SU-DHL-6 (cell line): ENCODE results near the gene PPM1H.

Experiments used
- H2AFZ ChIP-seq: fragments of 200-600 bp; sonication (generic); 2 replicates; pipeline ENCODE4 v1.6.1; 2014; ENCODE audit warnings: low read depth, mild to moderate bottlenecking, moderate library complexity, mixed read lengths, antibody characterized with exemption, low read length; ENCODE audit not compliant: severe bottlenecking
- H3F3A ChIP-seq: fragments of 200-600 bp; shearing (Covaris generic); 2 replicates; pipeline ENCODE4 v1.6.0; 2016; ENCODE audit warnings: antibody characterized with exemption, mild to moderate bottlenecking; ENCODE audit not compliant: insufficient read depth
- H3K27ac ChIP-seq: fragments of 200-600 bp; sonication (generic); 2 replicates; pipeline ENCODE4 v1.5.1; 2016; ENCODE audit warnings: low read depth, mild to moderate bottlenecking, low read length, moderate library complexity, mixed read lengths
- H3K27me3 ChIP-seq: fragments of 200-600 bp; sonication (generic), shearing (Covaris generic); 2 replicates; pipeline ENCODE4 v1.6.0; 2014; ENCODE audit warnings: mild to moderate bottlenecking, low read length
- H3K36me3 ChIP-seq: fragments of 200-600 bp; sonication (generic); 2 replicates; pipeline ENCODE4 v1.6.1; 2014; ENCODE audit warnings: mild to moderate bottlenecking, low read length, mixed read lengths
- H3K4me2 ChIP-seq: fragments of 300-600, 200-600 bp; shearing (Covaris generic), sonication (generic); 2 replicates; pipeline ENCODE4 v1.6.0; 2014; ENCODE audit warnings: low read length, low read depth, mild to moderate bottlenecking; ENCODE audit not compliant: poor library complexity, severe bottlenecking
- H3K4me3 ChIP-seq: fragments of 200-600 bp; sonication (generic); 2 replicates; pipeline ENCODE4 v1.5.1; 2014; ENCODE audit warnings: antibody characterized with exemption, low read length, mild to moderate bottlenecking, mixed read lengths; ENCODE audit not compliant: insufficient read depth, poor library complexity, severe bottlenecking
- H3K79me2 ChIP-seq: fragments of 200-600 bp; sonication (generic); 2 replicates; pipeline ENCODE4 v1.6.1; 2014; ENCODE audit warnings: mild to moderate bottlenecking, low read length, moderate library complexity; ENCODE audit not compliant: insufficient read depth
- H3K9ac ChIP-seq: fragments of 200-600 bp; sonication (generic); 2 replicates; pipeline ENCODE4 v1.7.0; 2014; ENCODE audit warnings: mild to moderate bottlenecking, low read length
- H3K9me2 ChIP-seq: fragments of 200-600 bp; sonication (generic); replicated peaks from 2 replicates; pipeline ENCODE4 v1.6.1; 2014; ENCODE audit warnings: low read length; ENCODE audit not compliant: insufficient read depth
- H3K9me3 ChIP-seq: fragments of 200-600 bp; sonication (generic); 2 replicates; pipeline ENCODE4 v1.6.1; 2014; ENCODE audit warnings: low read length, mixed read lengths; ENCODE audit not compliant: insufficient read depth
- H4K20me1 ChIP-seq: fragments of 200-600 bp; sonication (generic); 2 replicates; pipeline ENCODE4 v1.6.1; 2014; ENCODE audit warnings: low read depth, mild to moderate bottlenecking, antibody characterized with exemption, low read length, moderate library complexity, mixed read lengths
- CTCF ChIP-seq: fragments of 200-600 bp; sonication (generic); IDR thresholded peaks from one replicate; pipeline ENCODE4 v1.5.1; 2017; ENCODE audit warnings: antibody characterized with exemption, mild to moderate bottlenecking, low read length, moderate library complexity; ENCODE audit not compliant: insufficient read depth, poor library complexity, severe bottlenecking
- EZH2phosphoT487 ChIP-seq: fragments of 200-600 bp; sonication (generic), shearing (Covaris generic); conservative IDR thresholded peaks from 2 replicates; pipeline ENCODE4 v1.6.1; 2018; ENCODE audit warnings: mild to moderate bottlenecking, antibody characterized with exemption, low read length, moderate library complexity, mixed read lengths

Gene PPM1H

GRCh38 chr12:62697893-62698292 is 237.1 kb downstream of the PPM1H start:
- H3K9me2 ChIP-seq: no peaks in the 10 kb centered on the region

GRCh38 chr12:62695696-62696095 is 239.3 kb downstream of the PPM1H start:
- Histone ChIP-seq H2AFZ (no peak overlapping the region), H3K27me3 (no peaks in the 10 kb centered on the region), H4K20me1 (no peaks in the 10 kb centered on the region), H3K9ac (no peak overlapping the region), H3K9me3 (no peaks in the 10 kb centered on the region), H3K36me3 (no peaks in the 10 kb centered on the region), H3K4me2 (no peak overlapping the region), H3K4me3 (no peak overlapping the region), H3K27ac (no peak overlapping the region), H3K79me2 (no peaks in the 10 kb centered on the region), H3F3A (no peaks in the 10 kb centered on the region), H3K9me2 (no peaks in the 10 kb centered on the region)
- TF ChIP-seq CTCF (no peak), EZH2phosphoT487 (no peak)

More at GRCh38 chr12:62697893-62698292, 237.1 kb downstream of the PPM1H start:
- no peaks in the 10 kb centered on the region for H3K27me3 ChIP-seq
- no peak overlapping the region for H2AFZ ChIP-seq
- H4K20me1 ChIP-seq: no peaks in the 10 kb centered on the region
- H3K4me2 ChIP-seq: no peak overlapping the region
- no peak for TF ChIP-seq CTCF
- no peak for TF ChIP-seq EZH2phosphoT487
- H3K79me2 ChIP-seq: no peaks in the 10 kb centered on the region
- H3K9ac ChIP-seq: no peak overlapping the region
- H3K4me3 ChIP-seq: no peak overlapping the region
- H3F3A ChIP-seq: no peaks in the 10 kb centered on the region
- no peak overlapping the region for H3K27ac ChIP-seq
- H3K9me3 ChIP-seq: no peaks in the 10 kb centered on the region
- no peaks in the 10 kb centered on the region for H3K36me3 ChIP-seq

- TF ChIP-seq CTCF (no peak), EZH2phosphoT487 (no peak)
- Histone ChIP-seq H3K79me2 (no peaks in the 10 kb centered on the region), H3K27ac (no peak overlapping the region), H4K20me1 (no peaks in the 10 kb centered on the region), H3F3A (no peaks in the 10 kb centered on the region), H2AFZ (no peak overlapping the region), H3K4me2 (no peak overlapping the region), H3K9me2 (no peaks in the 10 kb centered on the region), H3K4me3 (no peak overlapping the region), H3K9me3 (no peaks in the 10 kb centered on the region), H3K27me3 (no peaks in the 10 kb centered on the region), H3K36me3 (no peaks in the 10 kb centered on the region), H3K9ac (no peak overlapping the region)
Observed at GRCh38 chr12:62694632-62695031, 240.3 kb downstream of the PPM1H start.
